SW 1271 (cell line): ENCODE measurements around the gene OBP2B.
"Not testable (repeated sequence)": the region's sequence is repeated elsewhere in the genome, so short reads cannot be mapped to it uniquely, and the experiment has no call there.

Source experiments
- DNase-seq, 2 experiments: peaks; one replicate each; lab custom pipeline; 2025; lab: John Stamatoyannopoulos, UW

Gene OBP2B

DNA sequence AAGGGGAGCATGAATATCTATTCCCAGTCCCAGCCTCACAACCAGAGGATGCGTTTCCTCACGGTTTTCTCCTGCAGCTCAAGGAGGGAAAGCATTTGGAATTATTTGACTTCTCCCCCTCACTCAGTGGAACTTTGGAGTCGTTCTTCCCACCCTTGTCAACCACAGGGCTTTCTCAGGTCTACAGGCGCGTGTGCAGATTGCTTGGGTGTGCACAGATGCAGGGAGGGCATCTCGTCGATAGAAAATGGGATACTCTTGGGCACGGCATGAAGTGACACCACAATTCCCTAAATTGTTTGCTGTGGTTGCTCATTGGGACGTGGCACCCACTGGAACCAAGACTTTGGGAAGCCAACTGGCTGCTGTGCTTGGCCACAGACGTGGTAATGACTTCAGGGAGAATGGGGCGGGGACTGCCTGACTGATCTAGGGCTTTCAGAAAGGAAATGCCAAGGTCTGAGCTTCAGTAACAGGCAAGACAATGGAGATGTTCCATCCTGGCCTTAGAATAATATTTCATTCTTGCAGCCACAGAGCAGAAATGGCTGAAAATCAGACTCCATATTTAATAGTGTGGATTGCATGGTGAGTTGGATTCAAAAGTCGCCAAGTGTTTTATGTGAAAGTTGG, 12.2 kb upstream of the OBP2B start:
- DNase-seq = no peak

DNA sequence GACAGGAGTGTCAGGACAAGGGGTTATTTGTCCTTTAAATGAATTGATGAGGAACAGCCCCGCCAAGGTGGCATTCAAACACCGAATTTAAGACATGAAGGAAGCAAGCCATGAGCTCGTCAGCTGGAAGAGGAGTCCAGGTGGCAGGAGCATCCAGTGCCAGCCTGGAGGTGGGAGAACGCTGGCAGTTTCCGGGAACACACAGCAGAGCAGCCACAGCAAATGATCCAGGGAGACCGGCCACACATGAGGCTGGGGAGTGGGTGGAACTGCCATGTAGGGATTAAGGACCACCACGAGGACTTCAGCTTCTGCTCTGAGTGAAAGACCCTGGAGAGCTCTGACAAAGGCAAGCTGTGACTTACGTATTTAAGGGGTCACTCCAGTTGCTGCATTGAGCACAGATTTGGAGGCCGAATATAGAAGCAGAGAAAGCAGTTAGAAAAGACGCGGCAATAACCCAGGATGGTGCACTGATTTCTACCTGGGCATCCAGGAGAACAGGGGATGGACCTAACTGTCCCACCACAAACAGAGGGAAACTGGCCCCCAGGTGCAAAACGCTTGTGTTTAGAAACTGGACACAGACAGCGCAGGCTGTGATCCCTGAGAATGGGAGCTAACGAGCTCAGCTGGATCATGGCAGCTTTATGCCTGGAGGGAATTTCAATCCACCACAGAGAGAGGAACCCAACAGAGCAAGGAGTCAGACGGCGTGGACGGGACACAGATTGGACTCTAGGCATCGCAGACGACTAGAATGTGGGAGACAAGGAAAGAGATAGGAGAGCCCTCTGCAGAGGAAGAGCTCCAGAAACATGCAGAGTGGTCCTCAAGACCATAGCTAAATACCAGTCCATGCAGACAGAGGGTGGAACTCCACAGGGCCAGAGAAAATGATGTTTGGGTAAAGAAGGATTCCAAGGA, 9.3 kb upstream of the OBP2B start:
- not testable (repeated sequence) for DNase-seq

DNA sequence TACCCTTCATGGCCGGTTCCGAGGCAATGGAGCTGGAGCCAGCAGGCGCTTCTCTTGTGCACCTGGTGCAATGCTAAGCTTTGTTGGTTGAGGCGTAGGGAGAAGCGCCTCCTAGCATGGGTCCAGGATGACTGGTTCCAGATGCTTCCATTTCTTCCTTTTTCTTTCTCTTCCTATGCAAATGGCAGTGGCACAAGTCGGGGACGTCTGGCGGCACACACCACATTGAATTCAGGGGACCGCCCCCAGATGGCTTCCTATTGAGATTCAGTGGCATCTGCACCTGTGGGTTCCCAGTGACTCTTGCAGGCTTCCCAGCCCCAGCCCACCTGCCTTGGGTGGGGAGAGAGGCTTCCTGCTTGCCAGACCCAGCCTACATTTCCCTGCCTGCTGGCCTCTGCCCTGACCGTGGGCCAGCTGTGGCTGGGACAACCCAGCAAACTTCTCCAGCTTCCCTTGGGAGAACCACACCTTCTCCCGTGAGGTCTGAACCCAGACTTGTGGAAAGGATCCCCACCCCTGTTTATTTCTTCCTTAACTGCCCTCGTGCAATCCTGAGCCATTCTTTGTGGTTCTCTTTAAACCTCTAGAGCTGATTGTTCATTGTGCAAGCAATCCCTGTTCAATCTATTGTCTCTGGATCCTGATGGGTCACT, 8.4 kb upstream of the OBP2B start:
- DNase-seq = not testable (repeated sequence)

DNA sequence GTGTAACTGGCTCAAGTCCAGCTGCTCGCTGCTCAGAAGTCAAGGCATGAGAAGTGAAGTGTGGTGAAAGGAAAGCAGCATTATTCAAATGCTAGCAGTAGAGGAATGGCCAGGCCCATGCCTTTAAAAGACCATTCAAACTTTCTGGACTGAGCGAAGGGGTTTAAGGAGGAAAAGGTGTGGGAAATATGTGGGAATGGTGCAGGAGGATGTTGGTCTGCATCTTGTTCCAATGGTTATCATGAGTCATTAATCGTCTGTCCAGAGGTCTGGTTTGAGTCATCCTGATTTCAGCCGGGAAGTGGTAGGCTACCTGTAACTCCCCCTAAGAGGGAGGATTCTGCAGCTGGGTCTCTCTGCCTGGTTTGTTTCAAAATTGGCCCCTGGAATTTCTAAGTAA, 5.2 kb upstream of the OBP2B start:
- not testable (repeated sequence) for DNase-seq

DNA sequence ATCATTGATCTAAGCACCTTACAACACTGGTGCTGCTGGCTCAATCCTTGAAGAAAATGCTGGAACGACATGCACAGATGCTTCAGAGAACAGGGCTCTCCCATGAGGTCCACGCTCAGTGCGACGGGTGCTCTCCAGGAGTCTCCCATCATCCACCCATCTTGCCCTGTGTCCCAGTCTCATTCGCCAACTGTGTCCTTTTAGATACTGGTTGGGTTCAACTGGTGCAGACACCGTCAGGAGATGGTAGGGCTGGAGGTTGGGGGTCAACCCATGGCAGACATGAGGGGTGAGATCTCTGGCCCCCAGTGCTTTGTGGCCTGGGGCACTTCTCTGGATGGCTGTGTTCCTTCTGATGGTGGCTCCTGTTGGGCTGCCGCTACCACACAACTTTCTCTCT, 1.6 kb upstream of the OBP2B start:
- DNase-seq = no peak

DNA sequence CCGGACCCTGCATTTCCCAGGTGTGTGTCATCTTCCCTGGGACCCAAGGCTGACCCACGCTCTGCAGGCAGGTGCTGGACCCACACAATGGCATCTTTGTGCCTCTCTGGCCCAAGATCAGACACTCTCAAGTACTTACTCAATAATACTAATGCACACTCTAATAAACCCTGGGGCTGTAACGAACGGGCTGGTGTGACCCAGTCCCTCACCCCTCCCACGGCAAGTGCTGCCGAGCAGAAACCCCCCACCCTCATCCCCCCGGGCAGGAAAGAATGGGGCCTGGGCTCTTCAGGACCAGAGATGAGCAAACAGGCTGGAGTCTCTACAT, 1.1 kb upstream of the OBP2B start:
- no peak for DNase-seq

DNA sequence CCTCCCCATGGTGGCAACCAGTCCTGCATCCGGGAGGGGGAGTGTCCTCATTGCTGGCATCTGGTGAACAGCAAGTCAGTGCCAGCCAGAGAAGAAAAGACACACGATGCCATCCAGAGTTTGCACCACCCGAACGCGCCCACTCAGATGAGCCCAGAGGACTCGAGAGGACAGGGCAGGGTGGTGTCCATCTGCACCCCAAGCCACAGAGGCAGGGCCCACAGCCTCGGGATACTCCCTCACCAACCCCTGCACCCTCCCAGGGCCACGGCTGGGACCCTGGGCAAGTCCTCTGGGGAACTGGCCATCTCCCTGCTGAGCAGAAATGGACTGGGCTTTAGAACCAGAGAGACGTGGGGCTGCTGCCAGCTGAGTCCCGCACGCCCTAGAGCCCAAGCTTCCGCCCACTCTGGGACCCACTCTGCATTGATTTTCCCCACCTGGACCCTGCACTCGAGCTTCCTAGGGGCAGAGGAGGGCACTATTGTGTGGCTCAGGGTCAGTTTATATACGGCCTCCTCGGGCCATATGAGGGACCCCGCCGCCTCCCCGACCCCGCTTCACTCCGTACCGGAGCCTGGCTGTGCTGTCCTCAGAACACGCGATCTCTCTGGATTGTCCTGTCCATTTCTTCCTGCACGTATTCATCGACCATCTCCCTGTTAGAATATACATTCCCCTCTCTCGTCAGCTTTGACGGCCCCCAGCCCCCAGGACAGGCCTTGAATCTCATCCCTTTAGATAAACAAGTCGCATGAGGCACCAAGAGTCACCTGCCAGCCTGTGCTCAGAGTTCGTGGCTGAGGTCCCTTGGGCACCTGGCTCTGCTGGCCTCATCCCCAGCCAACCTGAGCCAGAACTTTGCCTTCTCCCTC, 514 bp upstream of the OBP2B start:
- DNase-seq = not testable (repeated sequence)

DNA sequence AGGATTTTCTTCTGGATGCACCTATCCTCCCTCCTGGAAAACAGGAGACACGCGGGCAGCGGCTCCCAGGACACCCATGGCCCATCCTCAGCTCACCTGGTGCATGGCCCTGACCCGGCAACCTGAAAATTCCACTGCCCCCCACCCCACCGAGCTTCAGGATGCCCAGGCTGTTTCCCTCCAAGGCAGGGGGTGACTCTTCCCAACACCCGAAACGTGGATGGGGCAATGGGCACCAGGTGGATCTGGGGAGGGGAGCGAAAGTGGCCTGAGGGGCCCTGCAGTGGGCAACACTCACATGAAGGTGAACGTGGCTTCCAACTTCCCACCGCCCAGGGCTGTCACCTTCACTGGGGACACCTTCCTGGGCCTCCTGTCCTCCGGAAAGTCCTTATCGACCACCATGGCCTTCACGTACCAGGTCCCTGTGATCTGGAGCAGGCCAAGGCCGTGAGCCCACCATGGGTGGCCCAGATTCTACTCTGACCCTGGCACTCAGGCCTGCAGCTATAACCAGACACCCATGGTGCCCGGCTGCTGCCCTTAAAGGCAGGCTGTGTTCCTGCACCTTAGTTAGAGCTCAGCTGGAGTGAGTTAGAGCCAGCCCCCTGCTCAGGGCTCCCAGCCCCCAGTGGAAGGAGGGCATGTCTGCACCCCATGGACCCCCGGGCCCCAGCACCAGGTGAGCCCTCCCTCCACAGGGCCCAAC, 725 bp downstream of the OBP2B start:
- DNase-seq = not testable (repeated sequence)

DNA sequence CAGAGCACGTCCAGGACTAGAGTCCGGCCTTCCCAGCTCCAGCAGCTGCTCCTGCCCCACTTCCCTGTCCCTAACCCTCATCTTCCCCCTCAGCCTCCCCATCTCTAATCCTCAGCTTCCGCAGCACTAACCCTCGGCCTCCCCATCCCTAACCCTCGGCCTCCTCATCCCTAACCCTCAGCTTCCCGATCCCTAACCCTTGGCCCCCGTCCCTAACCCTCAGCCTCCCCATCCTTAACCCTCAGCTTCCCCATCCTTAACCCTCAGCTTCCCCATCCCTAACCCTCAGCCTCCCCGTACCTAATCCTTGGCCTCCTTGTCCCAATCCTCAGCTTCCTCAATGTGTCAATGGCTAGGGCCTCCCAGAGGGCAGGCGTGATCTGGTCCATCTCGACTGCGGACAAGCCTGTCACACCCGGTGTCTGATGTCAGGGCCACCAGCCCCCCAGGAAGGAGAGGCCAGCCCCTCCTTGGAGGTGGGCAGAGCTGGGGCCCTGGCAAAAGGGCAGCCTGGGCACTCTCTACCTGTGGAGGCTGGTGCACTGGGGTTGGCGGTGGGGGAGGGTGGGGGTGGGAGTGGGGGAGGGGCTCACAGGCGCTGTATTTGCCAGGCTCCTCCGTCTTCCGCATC, 1.4 kb downstream of the OBP2B start:
- no peak for DNase-seq

DNA sequence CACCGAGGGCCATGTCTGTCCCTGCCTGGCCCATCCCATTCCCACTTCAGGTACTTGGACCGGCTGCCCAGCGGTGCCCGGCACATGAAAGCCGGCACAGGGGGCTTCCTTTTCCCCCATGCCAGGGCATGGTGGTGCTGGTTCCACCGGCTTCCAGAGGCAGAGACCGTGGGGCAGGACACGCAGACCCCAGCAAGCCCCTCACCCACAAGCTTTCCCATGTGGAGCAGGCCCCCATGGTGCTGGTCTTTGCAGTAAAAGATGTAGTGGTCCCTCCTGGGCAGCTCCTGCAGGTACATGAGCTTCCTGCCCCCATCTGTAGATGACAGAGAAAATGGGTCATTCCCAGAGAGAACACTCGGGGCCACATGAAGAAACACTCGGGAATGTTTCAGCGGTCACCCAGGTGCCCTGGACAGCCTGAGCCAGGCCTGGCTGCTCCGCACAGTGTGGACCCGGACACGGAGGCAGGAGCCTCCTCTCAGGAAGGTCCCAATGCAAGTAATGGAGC, 2.0 kb downstream of the OBP2B start:
- DNase-seq = no peak

DNA sequence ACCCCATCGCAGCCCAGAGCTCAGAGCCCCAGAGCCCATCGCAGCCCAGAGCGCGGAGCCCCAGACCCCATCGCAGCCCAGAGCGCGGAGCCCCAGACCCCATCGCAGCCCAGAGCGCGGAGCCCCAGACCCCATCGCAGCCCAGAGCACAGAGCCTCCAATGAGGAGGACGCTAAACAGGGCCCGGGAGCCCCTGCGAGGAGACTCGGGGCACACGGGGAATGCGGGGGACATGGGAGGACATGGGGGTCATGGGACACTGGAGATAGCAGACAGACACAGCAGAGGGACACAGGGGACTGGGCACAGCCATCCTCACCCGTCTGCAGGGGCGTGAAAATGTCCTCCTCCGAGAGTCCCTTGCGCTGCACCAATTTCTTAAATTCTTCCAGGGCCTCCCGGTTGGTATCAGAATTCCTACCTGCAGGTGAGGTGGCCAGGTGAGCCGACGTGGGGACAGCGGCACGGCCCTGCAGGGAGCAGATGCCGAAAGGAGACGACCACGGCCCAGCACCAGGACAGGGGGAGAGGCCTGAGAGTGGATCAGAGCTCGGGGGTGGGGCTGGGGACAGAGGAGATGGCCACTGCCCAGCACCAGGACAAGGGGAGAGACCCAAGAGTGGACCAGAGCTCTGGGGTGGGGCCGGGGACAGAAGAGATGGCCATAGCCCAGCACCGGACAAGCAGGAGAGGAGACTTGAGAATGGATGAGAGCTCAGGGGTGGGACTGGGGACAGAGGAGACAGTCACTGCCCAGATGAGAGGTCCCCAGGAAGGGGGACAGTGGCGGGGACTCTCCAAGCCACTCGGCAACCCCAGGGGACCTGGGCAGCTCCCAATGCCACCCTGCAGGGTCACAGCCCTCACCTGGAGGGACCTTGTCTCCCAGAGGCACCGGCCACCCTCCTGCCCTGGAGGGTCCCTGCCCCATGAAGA, 2.8 kb downstream of the OBP2B start:
- DNase-seq = no peak

DNA sequence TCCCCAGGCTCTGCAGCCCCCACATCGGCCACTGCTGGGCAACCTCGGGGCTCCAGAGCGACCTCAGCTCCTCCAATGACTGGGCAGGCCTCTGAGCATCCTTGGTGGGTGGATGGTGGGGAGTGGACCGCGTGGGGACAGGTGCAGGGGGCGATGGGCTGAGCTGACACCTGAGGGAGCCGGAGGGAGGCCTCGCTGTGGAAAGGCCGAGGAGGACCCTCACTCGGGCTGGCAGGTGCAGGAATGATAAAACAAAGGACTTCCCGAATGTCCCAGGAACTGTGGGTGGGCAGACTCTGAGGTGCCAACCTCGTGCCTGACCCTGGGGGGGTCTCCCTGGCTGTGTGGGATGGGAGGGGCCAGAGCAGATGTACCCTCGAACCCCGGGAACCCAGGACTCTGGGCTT, 3.6 kb downstream of the OBP2B start:
- not testable (repeated sequence) for DNase-seq

DNA sequence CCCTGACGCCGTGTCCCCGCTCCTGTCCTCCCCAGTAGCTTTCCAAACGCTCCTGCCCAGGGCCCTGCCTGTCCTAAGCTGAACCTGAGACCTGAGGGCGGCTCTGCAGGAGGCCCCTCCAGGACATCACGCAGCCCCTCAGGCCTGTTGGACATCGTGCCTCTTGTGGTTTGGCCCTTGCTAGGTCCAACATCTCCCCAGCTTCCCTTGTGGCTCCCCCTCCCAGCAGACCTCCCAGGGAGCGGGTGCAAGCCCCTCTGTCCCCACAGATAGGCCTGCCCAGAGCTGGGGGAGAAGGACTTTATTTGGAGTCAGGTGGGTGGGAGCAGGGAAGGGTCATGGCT, 4.1 kb downstream of the OBP2B start:
- DNase-seq = no peak

DNA sequence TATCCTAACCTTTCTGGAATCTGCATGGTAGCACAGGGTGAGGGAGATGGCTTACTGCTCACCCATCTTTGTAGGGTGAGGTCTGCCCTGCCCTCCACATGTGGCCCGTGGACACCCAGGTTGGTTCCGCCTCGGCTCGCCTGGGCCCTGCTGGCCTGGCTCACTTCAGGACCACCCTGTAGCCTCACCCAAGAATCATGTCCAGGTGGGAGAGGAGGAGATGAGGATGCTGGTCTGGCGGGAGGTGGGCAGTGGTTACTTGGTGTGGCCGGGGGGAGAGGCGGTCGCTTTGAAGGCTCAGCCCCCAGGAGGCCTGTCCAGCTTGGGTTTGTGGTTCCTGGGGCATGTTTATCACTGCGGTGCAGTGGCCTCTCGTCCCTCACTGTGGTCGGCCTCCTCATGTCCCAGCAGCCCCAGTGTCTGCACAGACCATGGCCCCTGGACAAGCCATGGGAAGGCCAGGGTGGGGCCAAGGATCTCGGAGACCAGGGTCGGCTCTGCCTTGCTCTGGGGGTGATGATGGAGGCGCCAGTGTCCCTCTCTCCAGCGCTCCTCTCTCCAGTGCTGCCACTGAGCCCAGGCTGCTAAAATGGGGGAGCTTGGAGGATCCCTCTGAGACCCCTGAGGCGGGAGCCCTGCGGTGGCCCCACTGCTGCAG, 4.6 kb downstream of the OBP2B start:
- no peak for DNase-seq

DNA sequence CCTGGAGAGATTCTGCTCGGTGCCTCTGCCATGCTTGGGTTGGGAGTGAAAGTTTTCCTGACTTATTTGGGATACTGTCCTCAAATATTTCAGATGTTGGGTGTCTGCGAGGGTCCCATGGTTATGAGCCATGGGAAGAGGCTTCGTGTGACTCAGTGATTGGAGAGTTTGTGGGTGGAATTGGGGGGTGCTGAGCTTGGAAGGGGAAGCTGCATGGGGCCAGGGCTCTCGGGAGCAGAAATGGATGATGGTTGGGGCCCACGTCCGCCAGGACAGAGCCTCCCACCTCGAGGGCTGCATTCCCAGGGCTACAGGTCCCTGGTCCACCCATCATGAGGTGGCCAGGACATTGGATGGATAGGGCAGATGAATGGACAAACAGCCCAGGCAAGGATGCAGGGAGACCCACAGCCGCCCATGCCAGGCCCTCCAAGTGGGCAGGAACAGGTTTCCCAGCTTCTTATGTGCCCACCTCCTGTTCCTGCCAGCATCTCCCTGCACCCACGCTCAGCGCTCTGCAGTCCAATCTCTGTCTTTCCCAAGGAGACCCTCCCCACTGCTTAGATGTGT, 5.5 kb downstream of the OBP2B start:
- no peak for DNase-seq

DNA sequence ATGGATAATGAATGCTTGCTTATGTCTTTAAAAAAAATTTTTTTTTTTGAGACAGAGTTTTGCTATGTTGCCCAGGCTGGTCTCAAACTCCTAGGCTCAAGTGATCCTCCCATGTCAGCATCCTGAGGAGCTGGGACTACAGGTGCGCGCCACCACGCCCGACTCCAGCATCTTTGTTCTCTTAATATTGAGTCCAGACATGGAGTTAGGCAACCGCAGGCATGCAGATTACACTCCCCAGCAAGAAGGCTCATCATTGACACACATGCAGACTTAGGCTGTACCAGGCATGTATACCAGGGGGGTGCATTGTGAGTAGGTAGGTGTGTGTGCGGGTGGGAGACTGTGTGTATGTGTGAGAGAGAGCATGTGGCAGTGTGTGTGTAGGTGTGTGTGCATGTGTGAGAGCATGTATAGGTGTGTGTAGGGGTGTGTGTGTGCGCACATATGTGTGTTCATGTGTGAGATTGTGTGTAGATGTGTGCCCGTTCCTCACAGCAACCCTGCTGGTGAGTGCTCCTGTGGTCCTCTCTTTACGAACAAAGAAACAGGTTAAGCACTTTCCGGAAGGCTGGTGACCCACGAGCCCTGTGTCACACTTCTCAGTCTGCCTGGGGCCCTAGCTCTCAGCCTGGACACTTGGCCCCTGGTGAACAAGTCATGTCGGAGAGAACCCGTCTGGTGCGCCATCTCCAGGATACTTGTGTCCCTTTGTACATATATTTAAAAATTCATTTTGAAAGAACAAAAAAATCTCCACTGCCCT, 6.2 kb downstream of the OBP2B start:
- no peak for DNase-seq

DNA sequence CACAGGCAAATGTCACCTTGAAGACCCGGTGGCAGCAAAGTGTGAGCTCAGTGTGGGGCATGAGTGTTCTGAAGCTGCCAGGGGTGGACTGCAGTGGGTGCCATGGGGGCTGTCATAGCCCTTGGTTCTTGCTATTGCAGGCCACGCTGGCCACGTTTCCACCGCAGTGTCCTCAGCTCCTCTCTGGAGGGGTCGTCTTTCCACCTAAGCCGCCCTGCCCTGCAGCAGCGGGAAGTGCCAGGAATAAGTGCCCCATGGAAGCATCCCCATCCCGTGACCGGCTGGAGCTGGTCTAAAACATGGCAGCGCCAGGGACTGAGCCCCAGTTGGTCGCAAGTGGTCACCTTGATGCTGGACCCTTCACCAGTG, 6.9 kb downstream of the OBP2B start:
- no peak for DNase-seq
